ENCODE data around the gene GALNT17. TPM values are rescaled to one million over a fixed set of nuclear protein-coding genes. Genes with fewer than 3 reads are reported as not detected.

GALNT17 gene
- total RNA-seq, 1 donor from 2014 or later = not detected

DNA sequence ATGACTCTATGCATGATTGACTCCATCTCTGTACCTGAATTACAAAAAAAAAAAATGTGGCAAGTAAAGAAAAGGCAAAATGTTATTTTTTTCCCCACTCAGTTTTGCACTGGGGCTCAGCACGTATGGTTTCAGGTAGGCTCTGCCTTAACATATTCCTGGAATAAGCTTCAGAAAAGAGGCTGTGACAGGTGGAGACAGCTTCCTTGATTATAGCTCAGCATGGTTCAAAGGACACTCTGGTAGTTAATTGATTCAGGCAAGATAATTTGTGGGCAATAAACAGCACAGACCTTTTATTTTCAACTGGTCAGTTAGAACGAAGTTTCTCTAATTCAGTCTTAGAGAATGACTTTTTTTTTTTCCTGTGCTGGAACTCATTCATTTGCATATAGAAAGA is 347.3 kb downstream of the GALNT17 start:
- no peaks in the 10 kb centered on the region for H3K4me1 Mint-ChIP-seq

DNA sequence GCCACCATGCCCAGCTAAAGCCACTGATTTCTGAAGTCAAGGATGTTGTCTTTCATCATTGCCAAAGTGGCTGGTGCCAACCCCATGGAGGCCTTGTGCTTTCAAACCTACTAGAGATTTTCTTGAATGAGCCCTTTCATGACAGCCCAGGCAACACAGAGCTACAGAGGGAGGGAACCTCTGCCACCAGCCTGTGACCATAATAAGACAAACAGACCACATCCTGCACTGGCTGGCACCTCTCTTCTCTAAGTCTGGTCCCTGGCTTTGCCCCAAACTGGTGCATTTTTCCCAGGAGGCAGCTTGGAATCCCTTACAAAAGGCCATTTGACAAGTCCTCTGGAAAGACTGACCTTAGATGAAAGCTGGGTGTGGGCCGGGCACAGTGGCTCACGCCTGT is 348.8 kb downstream of the GALNT17 start:
- Mint-ChIP-seq H3K4me1 (no peaks in the 10 kb centered on the region), H3K27ac (no peak overlapping the region), H3K4me3 (no peak overlapping the region), H3K27me3 (no peaks in the 10 kb centered on the region), H3K36me3 (ENCODE audit: low read depth) (no peaks in the 10 kb centered on the region), H3K9me3 (peaks cover 8% of the 10 kb centered on the region)
- intact Hi-C loops (cut with micrococcal nuclease) = no loop called here
- no peak for DNase-seq

More for the DNA sequence above, 347.3 kb downstream of the GALNT17 start:
- H3K27me3 Mint-ChIP-seq = no peaks in the 10 kb centered on the region
- intact Hi-C loops (cut with micrococcal nuclease) = no loop called here
- H3K36me3 Mint-ChIP-seq (ENCODE audit: low read depth) = no peaks in the 10 kb centered on the region
- DNase-seq = no peak
- H3K4me3 Mint-ChIP-seq = no peak overlapping the region
- H3K9me3 Mint-ChIP-seq = peaks cover 8% of the 10 kb centered on the region
- H3K27ac Mint-ChIP-seq = no peak overlapping the region

DNA sequence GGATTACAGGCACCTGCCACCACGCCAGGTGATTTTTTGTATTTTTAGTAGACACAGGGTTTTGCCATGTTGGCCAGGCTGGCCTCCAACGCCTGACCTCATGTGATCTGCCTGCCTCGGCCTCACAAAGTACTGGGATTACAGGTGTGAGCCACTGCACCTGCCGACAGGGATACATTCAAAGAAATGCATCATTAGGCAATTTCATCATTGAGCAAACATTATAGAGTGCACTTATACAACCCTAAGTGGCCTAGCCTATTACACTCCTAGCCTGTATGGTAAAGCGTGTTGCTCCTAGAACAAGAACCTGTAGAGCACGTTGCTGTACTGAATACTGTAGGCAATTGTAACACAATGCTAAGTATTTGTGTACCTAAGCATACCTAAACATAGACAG is 350.3 kb downstream of the GALNT17 start:
- Mint-ChIP-seq H3K27ac (no peak overlapping the region), H3K36me3 (ENCODE audit: low read depth) (no peaks in the 10 kb centered on the region), H3K4me1 (no peaks in the 10 kb centered on the region), H3K4me3 (no peak overlapping the region), H3K9me3 (peaks cover 5% of the 10 kb centered on the region), H3K27me3 (no peaks in the 10 kb centered on the region)
- intact Hi-C loops (cut with micrococcal nuclease) = no loop called here
- no peak for DNase-seq

DNA sequence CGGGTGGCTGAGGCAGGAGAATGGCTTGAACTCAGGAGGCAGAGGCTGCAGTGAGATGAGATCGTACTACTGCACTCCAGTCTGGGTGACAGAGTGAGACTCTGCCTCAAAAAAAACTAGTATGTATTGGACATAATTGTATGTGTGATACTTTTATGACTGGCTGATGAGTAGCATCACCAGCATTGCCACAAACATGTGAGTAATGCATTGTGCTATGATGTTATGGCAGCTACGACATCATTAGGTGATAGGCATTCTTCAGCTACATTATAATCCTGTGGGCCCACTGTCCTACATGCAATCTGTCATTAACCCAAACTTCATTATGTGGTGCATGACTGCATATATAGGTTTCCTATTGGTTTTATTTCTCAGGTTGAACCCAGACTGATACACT is 352.4 kb downstream of the GALNT17 start:
- Mint-ChIP-seq H3K4me3 (no peak overlapping the region), H3K4me1 (no peaks in the 10 kb centered on the region), H3K9me3 (peaks cover 5% of the 10 kb centered on the region), H3K27me3 (no peaks in the 10 kb centered on the region), H3K27ac (no peak overlapping the region), H3K36me3 (ENCODE audit: low read depth) (no peaks in the 10 kb centered on the region)
- DNase-seq = no peak
- intact Hi-C loops (cut with micrococcal nuclease) = no loop called here

DNA sequence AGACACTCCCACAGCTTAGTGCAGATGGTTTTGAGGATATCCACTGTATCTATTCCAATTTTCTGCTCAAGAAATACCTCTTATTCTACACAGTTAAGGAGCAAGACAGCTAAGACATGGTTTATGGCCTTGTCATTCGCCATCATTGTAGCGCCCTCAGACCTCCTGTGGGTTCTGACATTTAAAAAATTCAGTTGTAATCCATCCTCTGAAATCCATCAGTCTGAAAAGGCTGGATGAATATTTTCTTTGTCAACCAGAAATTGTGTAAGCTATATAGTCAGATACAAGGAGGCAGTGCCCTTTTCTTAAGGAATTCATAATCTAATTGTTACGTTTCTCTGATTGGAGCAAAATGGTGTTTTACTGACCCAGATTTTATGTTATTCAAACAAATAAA is 353.6 kb downstream of the GALNT17 start:
- intact Hi-C loops (cut with micrococcal nuclease) = no loop called here
- no peak overlapping the region for H3K27ac Mint-ChIP-seq
- no peaks in the 10 kb centered on the region for H3K4me1 Mint-ChIP-seq
- no peak overlapping the region for H3K4me3 Mint-ChIP-seq
- DNase-seq = no peak
- no peaks in the 10 kb centered on the region for H3K27me3 Mint-ChIP-seq
- peaks cover 5% of the 10 kb centered on the region for H3K9me3 Mint-ChIP-seq
- H3K36me3 Mint-ChIP-seq (ENCODE audit: low read depth) = no peaks in the 10 kb centered on the region

DNA sequence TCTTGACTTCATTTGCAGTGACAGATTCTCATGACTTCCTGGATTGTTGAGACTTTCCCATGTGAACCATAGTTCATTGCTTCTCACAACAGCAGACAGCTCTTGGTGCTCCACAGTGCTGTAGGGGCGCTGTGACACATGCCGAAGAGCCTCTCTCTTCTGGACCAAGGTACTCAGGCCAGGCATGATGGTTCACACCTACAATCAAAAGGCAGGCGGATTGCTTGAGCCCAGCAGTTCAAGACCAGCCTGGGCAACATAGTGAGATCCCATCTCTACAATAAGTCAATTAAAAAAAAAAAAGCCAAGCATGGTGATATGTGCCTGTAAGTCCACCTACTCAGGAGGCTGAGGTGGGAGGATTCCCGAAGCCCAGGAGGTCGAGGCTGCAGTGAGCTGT is 354.5 kb downstream of the GALNT17 start:
- H3K4me3 Mint-ChIP-seq = no peak overlapping the region
- no peaks in the 10 kb centered on the region for H3K36me3 Mint-ChIP-seq (ENCODE audit: low read depth)
- no peaks in the 10 kb centered on the region for H3K27me3 Mint-ChIP-seq
- peaks cover 5% of the 10 kb centered on the region for H3K9me3 Mint-ChIP-seq
- intact Hi-C loops (cut with micrococcal nuclease) = no loop called here
- DNase-seq = no peak
- no peak overlapping the region for H3K27ac Mint-ChIP-seq
- H3K4me1 Mint-ChIP-seq = no peaks in the 10 kb centered on the region

DNA sequence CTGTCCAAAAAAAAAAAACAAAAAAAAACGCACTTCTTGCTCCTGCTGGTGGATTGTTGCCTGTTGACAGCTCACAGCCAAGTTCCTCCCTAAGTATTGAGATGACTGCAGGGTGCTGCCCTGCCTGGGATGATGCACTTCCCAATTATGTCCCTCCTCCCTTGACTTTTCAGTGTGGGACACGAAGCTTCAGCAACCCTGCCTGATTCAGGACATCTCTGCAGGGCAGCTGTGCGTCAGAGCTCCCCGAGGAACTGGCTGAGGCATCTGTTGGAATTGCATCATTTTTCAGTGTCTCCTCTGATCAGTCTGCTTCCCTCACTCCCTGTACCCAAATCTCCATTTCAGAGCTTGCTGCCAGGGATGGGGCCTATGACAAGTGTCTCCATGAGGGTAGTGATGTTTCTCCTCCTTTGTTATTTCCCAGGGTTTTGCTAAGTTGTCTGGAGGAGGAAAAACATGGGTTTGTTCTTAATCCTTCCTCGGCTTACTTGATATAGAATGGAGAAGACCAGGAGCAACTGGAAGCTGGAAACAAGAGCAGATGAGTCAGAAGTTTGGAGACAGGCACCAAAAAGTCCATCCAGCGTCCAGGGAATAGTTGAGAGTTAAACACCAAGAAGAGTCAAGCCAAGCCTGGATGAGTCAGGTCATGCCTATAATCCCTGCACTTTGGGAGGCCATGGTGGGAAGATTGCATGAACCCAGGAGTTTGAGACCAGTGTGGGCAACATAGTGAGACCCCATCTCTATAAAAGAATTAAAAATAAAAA is 355.1 kb downstream of the GALNT17 start:
- Mint-ChIP-seq H3K36me3 (ENCODE audit: low read depth) (no peaks in the 10 kb centered on the region), H3K4me3 (no peak overlapping the region), H3K27ac (no peak overlapping the region), H3K4me1 (no peaks in the 10 kb centered on the region), H3K9me3 (peaks cover 5% of the 10 kb centered on the region), H3K27me3 (no peaks in the 10 kb centered on the region)
- intact Hi-C loops (cut with micrococcal nuclease) = no loop called here
- no peak for DNase-seq

DNA sequence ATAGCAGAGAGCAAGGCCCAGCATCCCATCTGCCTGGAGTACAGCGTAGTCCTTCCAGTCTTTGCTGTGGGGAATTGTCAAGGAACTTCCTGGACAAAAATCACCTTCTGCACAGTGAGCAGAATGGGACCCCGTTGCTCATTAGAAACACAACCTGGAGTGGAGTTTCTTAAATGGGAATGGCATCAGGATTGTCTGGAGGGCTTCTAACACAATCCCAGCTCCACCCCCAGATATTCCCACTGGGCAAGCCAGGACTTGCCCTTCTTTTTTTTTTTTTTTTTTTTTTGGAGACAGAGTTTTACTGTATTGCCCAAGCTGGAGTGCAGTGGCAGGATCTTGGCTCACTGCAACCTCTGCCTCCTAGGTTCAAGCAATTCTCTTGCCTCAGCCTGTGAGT is 356.4 kb downstream of the GALNT17 start:
- intact Hi-C loops (cut with micrococcal nuclease) = no loop called here
- no peak overlapping the region for H3K4me3 Mint-ChIP-seq
- no peaks in the 10 kb centered on the region for H3K4me1 Mint-ChIP-seq

DNA sequence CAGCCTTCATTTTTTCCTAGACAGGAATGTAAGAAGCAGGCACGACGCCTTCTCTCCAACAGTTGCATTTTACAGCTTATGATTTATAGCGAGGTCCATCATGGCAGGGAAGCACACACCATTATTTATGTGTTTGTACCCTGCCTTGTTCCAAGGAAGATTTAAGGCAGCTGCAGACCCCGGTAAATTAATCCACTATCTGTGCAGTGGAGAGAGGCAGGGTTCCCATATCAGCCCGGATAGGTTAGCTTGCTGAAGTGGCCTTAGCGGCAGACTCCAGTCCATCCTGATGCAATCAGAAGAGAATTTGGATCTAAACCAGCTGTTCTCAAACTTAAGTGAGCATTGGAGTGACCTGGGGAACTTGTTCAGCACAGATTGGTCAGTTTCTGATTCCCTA is 359.4 kb downstream of the GALNT17 start:
- H3K36me3 Mint-ChIP-seq (ENCODE audit: low read depth) = no peaks in the 10 kb centered on the region
- intact Hi-C loops (cut with micrococcal nuclease) = no loop called here

More for the DNA sequence above, 356.4 kb downstream of the GALNT17 start:
- peaks cover 5% of the 10 kb centered on the region for H3K9me3 Mint-ChIP-seq
- no peak for DNase-seq
- no peaks in the 10 kb centered on the region for H3K36me3 Mint-ChIP-seq (ENCODE audit: low read depth)
- no peak overlapping the region for H3K27ac Mint-ChIP-seq
- no peaks in the 10 kb centered on the region for H3K27me3 Mint-ChIP-seq

DNA sequence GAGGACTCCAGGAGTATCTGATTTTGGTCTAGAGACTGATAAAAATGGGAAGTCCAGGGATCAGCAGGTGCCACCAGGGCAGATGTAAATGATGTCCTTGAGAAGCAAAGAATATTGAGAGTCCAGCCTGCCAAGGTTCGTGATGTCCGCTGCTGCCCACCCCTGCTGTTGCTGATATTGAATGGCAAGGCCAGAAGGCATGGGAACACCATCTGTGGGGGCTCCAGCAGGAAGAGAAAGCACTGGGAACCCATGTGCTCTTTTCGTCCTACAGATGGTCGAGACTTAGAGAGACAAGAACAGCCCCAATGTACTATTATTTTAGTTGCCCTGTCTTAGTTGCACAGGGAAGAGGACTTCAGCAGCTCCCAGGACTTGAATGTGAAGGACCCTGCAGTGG is 363.9 kb downstream of the GALNT17 start:
- H3K27ac Mint-ChIP-seq = no peak overlapping the region
- no peaks in the 10 kb centered on the region for H3K4me1 Mint-ChIP-seq
- peaks cover 9% of the 10 kb centered on the region for H3K9me3 Mint-ChIP-seq
- no peak overlapping the region for H3K4me3 Mint-ChIP-seq
- no peaks in the 10 kb centered on the region for H3K27me3 Mint-ChIP-seq
- DNase-seq = no peak
- H3K36me3 Mint-ChIP-seq (ENCODE audit: low read depth) = no peaks in the 10 kb centered on the region
- intact Hi-C loops (cut with micrococcal nuclease) = no loop called here

More for the DNA sequence above, 359.4 kb downstream of the GALNT17 start:
- Mint-ChIP-seq H3K4me1 (no peaks in the 10 kb centered on the region), H3K27ac (no peak overlapping the region), H3K27me3 (no peaks in the 10 kb centered on the region), H3K9me3 (peaks cover 9% of the 10 kb centered on the region), H3K4me3 (no peak overlapping the region)
- no peak for DNase-seq

DNA sequence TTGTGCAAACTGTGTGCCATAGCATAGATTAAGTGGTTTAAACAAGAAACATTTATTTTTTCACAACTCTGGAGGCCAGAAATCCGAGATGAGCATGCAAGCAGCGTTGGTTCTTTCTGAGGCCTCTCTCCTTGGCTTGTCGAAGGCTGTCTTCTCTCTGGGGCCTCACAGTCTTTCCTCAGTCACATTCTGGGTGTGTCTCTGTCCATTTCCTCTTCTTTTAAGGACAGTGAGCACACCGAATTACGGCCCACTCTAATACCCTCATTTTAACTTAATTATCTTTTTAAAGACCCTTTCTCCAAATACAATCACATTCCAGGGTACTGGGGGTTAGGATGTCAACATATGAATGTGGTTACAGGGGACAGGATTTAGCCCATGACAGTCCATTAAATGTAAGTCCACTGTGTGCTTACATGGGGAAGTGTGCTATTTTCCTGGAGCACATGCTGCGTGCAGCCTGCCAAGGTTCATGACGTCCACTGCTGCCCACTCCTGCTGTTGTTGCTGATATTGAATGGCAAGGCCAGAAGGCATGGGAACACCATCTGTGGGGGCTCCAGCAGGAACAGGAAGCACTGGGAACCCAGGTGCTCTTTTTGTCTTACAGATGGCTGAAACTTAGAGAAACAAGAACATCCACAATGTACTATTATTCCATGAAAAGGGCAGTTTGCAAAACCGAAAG is 365.5 kb downstream of the GALNT17 start:
- intact Hi-C loops (cut with micrococcal nuclease) = no loop called here
- Mint-ChIP-seq H3K9me3 (peaks cover 9% of the 10 kb centered on the region), H3K4me3 (no peak overlapping the region), H3K27ac (no peak overlapping the region), H3K36me3 (ENCODE audit: low read depth) (no peaks in the 10 kb centered on the region), H3K27me3 (no peaks in the 10 kb centered on the region), H3K4me1 (no peaks in the 10 kb centered on the region)
- DNase-seq = no peak

DNA sequence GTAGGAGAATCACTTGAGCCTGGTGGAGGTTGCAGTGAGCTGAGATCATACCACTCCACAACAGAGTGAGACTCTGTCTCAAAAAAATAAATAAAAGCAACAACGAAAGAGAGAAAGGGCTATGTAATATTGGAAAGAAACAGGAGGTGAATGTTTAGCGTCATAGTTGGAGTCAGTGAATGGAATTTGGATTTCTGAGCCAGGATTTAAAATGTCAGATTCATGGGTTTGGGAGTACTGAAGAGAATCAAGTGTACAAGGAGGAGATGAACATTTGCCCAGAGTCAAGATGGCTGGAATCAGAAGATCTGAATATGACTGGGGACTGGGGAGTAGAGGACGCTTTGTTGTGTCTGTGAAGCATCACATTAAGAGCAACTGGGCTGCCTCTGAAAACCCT is 366.4 kb downstream of the GALNT17 start:
- no peak for DNase-seq
- no peak overlapping the region for H3K27ac Mint-ChIP-seq
- H3K9me3 Mint-ChIP-seq = peaks cover 13% of the 10 kb centered on the region
- no peaks in the 10 kb centered on the region for H3K27me3 Mint-ChIP-seq
- no peaks in the 10 kb centered on the region for H3K4me1 Mint-ChIP-seq
- H3K4me3 Mint-ChIP-seq = no peak overlapping the region
- H3K36me3 Mint-ChIP-seq (ENCODE audit: low read depth) = no peaks in the 10 kb centered on the region
- intact Hi-C loops (cut with micrococcal nuclease) = no loop called here

DNA sequence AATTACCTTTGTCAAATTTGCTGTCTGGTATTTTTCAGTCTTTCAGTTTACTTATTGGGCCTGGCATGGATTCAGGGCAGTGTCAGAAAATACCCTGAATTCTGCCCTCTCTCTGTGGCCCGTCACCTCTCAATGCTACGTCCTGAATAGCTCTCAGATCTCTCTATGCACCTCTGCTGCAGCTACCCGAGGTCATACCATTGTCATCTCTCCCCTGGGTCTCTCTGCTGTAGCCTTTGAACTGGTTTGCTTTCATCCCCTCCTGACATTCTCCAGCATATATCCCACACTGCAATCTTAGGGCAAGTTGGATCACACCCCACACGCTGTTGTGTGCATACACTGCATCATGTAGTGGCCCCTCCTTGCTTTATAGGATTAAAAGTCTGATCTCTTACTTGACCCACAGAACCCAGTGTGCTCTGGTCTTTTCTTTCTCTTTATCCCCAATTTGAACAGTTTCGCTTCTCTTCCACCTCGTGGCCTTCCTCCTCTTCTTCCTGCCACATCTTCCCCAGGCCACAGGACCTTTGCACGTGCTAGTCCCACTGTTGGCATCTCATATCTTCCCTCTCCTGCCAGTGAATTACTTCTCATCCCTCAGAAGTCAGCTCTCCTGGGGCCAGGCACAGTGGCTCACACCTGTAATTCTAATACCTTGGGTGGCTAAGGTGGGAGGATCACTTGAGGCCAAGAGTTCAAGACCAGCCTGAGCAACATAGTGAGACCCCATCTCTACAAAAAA is 372.9 kb downstream of the GALNT17 start:
- DNase-seq = no peak
- Mint-ChIP-seq H3K27me3 (no peaks in the 10 kb centered on the region), H3K27ac (no peak overlapping the region), H3K4me3 (no peak overlapping the region), H3K36me3 (ENCODE audit: low read depth) (no peaks in the 10 kb centered on the region), H3K9me3 (peaks cover 16% of the 10 kb centered on the region), H3K4me1 (no peaks in the 10 kb centered on the region)
- intact Hi-C loops (cut with micrococcal nuclease) = no loop called here

DNA sequence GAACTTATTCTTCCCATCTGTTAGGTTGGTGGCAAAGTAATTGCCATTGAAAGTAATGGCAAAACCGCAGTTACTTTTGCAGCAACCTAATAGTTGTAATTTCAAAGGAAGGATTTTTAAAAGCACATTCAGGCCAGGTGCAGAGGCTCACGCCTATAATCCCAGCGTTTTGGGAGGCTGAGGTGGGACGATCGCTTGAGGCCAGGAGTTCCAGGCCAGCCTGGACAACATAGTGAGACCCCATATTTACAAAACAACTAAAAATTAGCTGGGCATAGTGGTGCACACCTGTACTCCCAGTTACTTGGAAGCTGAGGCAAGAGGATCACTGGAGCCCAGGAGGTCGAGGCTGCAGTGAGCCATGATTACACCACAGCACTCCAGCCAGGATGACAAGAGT is 374.9 kb downstream of the GALNT17 start:
- H3K36me3 Mint-ChIP-seq (ENCODE audit: low read depth) = no peaks in the 10 kb centered on the region
- intact Hi-C loops (cut with micrococcal nuclease) = no loop called here
- H3K9me3 Mint-ChIP-seq = peaks cover 14% of the 10 kb centered on the region
- H3K27me3 Mint-ChIP-seq = no peaks in the 10 kb centered on the region
- DNase-seq = no peak
- no peak overlapping the region for H3K27ac Mint-ChIP-seq
- no peaks in the 10 kb centered on the region for H3K4me1 Mint-ChIP-seq
- no peak overlapping the region for H3K4me3 Mint-ChIP-seq

Data from activated CD4-positive, alpha-beta T cell treated with anti-CD3 and anti-CD28 coated beads, Interleukin-2, amount 10 ng/mL, durations not matched to agents 24 days and 14 days (primary cell).